ENCODE data around the gene PRICKLE2. TPM values are rescaled to one million over a fixed set of nuclear protein-coding genes. Genes with fewer than 3 reads are reported as not detected.

The PRICKLE2 gene
- total and polyA plus RNA-seq, 2 experiments from 2014 or later: 8.5 to 30.3 TPM

- H3K79me2 ChIP-seq: peaks cover 2% of the 10 kb centered on the region
- H3K4me2 ChIP-seq: no peak overlapping the region
- no peak overlapping the region for H2AFZ ChIP-seq
- WGBS (ENCODE audit: low lambda C conversion rate, missing lambda C conversion rate): 64% methylated on average over 5 of the region's 5 CpGs
- no peaks in the 10 kb centered on the region for H4K20me1 ChIP-seq (ENCODE audit: insufficient read depth, poor library complexity, severe bottlenecking)
- H3K27me3 ChIP-seq: no peaks in the 10 kb centered on the region
- no peak for DNase-seq (ENCODE audit: low spot score)
- H3K27ac ChIP-seq: no peak overlapping the region
- H3K9me3 ChIP-seq (ENCODE audit: low read depth): no peaks in the 10 kb centered on the region
- H3K36me3 ChIP-seq (replicated peaks; ENCODE audit: insufficient read depth, low read depth): no peaks in the 10 kb centered on the region
- H3K4me1 ChIP-seq (ENCODE audit: insufficient read depth): peaks cover 20% of the 10 kb centered on the region
- TF ChIP-seq, protein P1, sequence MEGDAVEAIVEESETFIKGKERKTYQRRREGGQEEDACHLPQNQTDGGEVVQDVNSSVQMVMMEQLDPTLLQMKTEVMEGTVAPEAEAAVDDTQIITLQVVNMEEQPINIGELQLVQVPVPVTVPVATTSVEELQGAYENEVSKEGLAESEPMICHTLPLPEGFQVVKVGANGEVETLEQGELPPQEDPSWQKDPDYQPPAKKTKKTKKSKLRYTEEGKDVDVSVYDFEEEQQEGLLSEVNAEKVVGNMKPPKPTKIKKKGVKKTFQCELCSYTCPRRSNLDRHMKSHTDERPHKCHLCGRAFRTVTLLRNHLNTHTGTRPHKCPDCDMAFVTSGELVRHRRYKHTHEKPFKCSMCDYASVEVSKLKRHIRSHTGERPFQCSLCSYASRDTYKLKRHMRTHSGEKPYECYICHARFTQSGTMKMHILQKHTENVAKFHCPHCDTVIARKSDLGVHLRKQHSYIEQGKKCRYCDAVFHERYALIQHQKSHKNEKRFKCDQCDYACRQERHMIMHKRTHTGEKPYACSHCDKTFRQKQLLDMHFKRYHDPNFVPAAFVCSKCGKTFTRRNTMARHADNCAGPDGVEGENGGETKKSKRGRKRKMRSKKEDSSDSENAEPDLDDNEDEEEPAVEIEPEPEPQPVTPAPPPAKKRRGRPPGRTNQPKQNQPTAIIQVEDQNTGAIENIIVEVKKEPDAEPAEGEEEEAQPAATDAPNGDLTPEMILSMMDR (IDR thresholded peaks at IDR 0.05; ENCODE audit: poor library complexity): no peak
- TF ChIP-seq EZH2phosphoT487 (IDR thresholded peaks at IDR 0.05; ENCODE audit: low read depth, severe bottlenecking, unreplicated experiment) (no peak), EZH2 (IDR thresholded peaks at IDR 0.05; ENCODE audit: borderline replicate concordance) (no peak)
- H3K9me2 ChIP-seq (replicated peaks; ENCODE audit: insufficient read depth): no peaks in the 10 kb centered on the region
- H3K4me3 ChIP-seq: no peak overlapping the region
Observed at GRCh38 chr3:64107190-64107589, 118.1 kb downstream of the PRICKLE2 start.

DNA sequence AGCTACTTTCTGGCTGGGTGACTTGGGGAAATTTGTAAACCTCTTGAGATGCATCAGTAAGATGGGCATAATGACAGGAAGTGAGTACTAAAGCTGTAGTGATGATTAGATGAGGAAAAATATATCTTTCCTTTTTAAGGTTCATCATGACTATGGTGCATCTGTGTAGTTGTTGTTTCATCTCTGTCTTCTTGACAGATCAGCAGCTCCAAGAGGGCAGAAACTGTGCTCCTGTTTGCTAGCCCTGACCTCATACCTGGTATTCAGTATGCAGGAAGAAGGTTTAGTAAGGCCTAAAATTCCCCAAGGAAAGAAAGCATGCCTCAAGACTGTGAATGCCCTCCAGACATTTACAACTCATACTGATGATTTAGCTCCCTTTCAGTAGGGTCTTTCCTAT is 119.5 kb downstream of the PRICKLE2 start:
- no peaks in the 10 kb centered on the region for H3K9me2 ChIP-seq (replicated peaks; ENCODE audit: insufficient read depth)
- H3K4me3 ChIP-seq: no peak overlapping the region
- no peaks in the 10 kb centered on the region for H4K20me1 ChIP-seq (ENCODE audit: insufficient read depth, poor library complexity, severe bottlenecking)
- H2AFZ ChIP-seq: no peak overlapping the region
- no peaks in the 10 kb centered on the region for H3K27me3 ChIP-seq
- DNase-seq (ENCODE audit: low spot score): no peak
- peaks cover 2% of the 10 kb centered on the region for H3K79me2 ChIP-seq
- peaks cover 20% of the 10 kb centered on the region for H3K4me1 ChIP-seq (ENCODE audit: insufficient read depth)
- no peaks in the 10 kb centered on the region for H3K36me3 ChIP-seq (replicated peaks; ENCODE audit: insufficient read depth, low read depth)
- no peak for TF ChIP-seq EZH2phosphoT487 (IDR thresholded peaks at IDR 0.05; ENCODE audit: low read depth, severe bottlenecking, unreplicated experiment)
- TF ChIP-seq EZH2 (IDR thresholded peaks at IDR 0.05; ENCODE audit: borderline replicate concordance): no peak
- TF ChIP-seq, protein P1 (IDR thresholded peaks at IDR 0.05; ENCODE audit: poor library complexity): no peak
- H3K9me3 ChIP-seq (ENCODE audit: low read depth): no peaks in the 10 kb centered on the region
- no peak overlapping the region for H3K27ac ChIP-seq
- H3K4me2 ChIP-seq: no peak overlapping the region

DNA sequence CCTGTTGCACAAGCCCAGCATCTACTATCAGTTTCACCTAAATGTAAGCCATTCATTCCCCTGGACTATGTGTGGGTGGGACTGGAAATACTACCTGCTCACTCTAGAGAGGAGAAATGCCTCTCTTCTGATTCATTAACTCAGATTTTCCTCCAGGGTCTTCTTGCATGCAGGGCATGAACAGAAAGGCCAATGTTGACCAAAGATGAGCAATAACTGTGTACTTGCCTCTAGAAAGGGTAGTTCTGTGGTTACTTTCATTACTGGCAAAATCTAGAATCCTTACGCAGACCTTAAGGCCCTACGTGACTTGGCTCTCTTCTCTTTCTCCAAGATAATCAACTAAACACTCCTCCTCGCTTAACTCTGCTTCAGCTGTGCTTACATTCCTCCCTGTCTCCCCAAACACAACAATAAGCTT is 120.6 kb downstream of the PRICKLE2 start:
- 85% methylated on average over 3 of the region's 3 CpGs for WGBS (ENCODE audit: low lambda C conversion rate, missing lambda C conversion rate)
- H4K20me1 ChIP-seq (ENCODE audit: insufficient read depth, poor library complexity, severe bottlenecking): no peaks in the 10 kb centered on the region
- H2AFZ ChIP-seq: no peak overlapping the region
- H3K9me2 ChIP-seq (replicated peaks; ENCODE audit: insufficient read depth): no peaks in the 10 kb centered on the region
- peak overlapping the region; percentile 4 for H3K27ac ChIP-seq
- H3K4me1 ChIP-seq (ENCODE audit: insufficient read depth): peaks cover 20% of the 10 kb centered on the region
- no peak overlapping the region for H3K4me3 ChIP-seq
- no peaks in the 10 kb centered on the region for H3K36me3 ChIP-seq (replicated peaks; ENCODE audit: insufficient read depth, low read depth)
- peaks cover 2% of the 10 kb centered on the region for H3K79me2 ChIP-seq
- H3K27me3 ChIP-seq: no peaks in the 10 kb centered on the region
- no peak for DNase-seq (ENCODE audit: low spot score)
- peak overlapping the region; percentile 14 for H3K4me2 ChIP-seq
- no peaks in the 10 kb centered on the region for H3K9me3 ChIP-seq (ENCODE audit: low read depth)
- TF ChIP-seq EZH2 (IDR thresholded peaks at IDR 0.05; ENCODE audit: borderline replicate concordance): no peak

DNA sequence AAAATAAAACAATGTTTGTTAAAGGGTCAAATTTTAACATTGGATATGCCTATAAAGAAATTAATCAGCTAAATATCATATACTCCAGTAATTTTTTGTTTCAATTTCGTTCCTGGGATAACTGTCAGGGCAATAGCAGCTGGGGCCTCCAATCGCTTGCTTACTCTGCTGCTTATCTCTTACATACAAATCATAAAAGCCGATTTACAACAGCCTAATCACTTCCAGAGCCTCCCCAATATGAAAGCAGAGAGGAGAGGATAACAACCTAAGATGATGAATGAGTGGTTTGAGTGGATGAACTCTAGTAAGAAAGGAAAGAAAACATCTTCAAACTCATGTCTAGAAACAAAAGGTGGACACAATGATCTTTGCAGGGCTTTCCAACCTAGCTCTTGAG is 121.3 kb downstream of the PRICKLE2 start:
- Histone ChIP-seq H3K27ac (peak overlapping the region; percentile 23), H4K20me1 (ENCODE audit: insufficient read depth, poor library complexity, severe bottlenecking) (no peaks in the 10 kb centered on the region), H3K36me3 (replicated peaks; ENCODE audit: insufficient read depth, low read depth) (no peaks in the 10 kb centered on the region), H2AFZ (no peak overlapping the region), H3K27me3 (no peaks in the 10 kb centered on the region), H3K4me3 (no peak overlapping the region), H3K9me3 (ENCODE audit: low read depth) (no peaks in the 10 kb centered on the region), H3K4me2 (peak overlapping the region; percentile 14), H3K79me2 (peaks cover 2% of the 10 kb centered on the region), H3K4me1 (ENCODE audit: insufficient read depth) (peaks cover 20% of the 10 kb centered on the region), H3K9me2 (replicated peaks; ENCODE audit: insufficient read depth) (no peaks in the 10 kb centered on the region)
- TF ChIP-seq EZH2phosphoT487 (IDR thresholded peaks at IDR 0.05; ENCODE audit: low read depth, severe bottlenecking, unreplicated experiment): no peak
- WGBS (ENCODE audit: low lambda C conversion rate, missing lambda C conversion rate): 22% methylated on average over 3 of the region's 3 CpGs
- DNase-seq (ENCODE audit: low spot score): peak; percentile 32

Data from hepatocyte (in vitro differentiated cells).